Hepatocyte (in vitro differentiated cells): ENCODE measurements around the gene DNAJC15. TPM values are rescaled to one million over a fixed set of nuclear protein-coding genes. Genes with fewer than 3 reads are reported as not detected.

Source experiments
- DNase-seq: peaks from one replicate; pipeline ENCODE4 v3.0.0-alpha.2; 2016; ENCODE audit warnings: low spot score
- H2AFZ ChIP-seq: fragments of 200-600 bp; sonication (generic); 2 replicates; pipeline ENCODE4 v1.6.0; 2016; ENCODE audit warnings: antibody characterized with exemption, mild to moderate bottlenecking
- H3K27ac ChIP-seq: fragments of 200-600 bp; sonication (generic); 2 replicates; pipeline ENCODE4 v1.5.1; 2016; ENCODE audit warnings: mild to moderate bottlenecking
- H3K27me3 ChIP-seq: fragments of 200-600 bp; sonication (generic); 2 replicates; pipeline ENCODE4 v1.6.1; 2016
- H3K36me3 ChIP-seq: fragments of 200-600 bp; sonication (generic); replicated peaks from 2 replicates; pipeline ENCODE4 v1.5.1; 2016; ENCODE audit warnings: low read depth; ENCODE audit not compliant: insufficient read depth
- H3K4me1 ChIP-seq: fragments of 200-600 bp; sonication (generic); 2 replicates; pipeline ENCODE4 v1.5.1; 2016; ENCODE audit warnings: mild to moderate bottlenecking, moderate library complexity; ENCODE audit not compliant: insufficient read depth
- H3K4me2 ChIP-seq: fragments of 200-600 bp; sonication (generic); 2 replicates; pipeline ENCODE4 v1.6.0; 2016
- H3K4me3 ChIP-seq: fragments of 200-600 bp; sonication (generic); 2 replicates; pipeline ENCODE4 v1.5.1; 2016; ENCODE audit warnings: mild to moderate bottlenecking
- H3K79me2 ChIP-seq: fragments of 200-600 bp; sonication (generic); 2 replicates; pipeline ENCODE4 v1.6.0; 2017; ENCODE audit warnings: mild to moderate bottlenecking
- H3K9me2 ChIP-seq: fragments of 200-600 bp; sonication (generic); replicated peaks from 2 replicates; pipeline ENCODE4 v1.6.0; 2017; ENCODE audit warnings: mild to moderate bottlenecking; ENCODE audit not compliant: insufficient read depth
- H3K9me3 ChIP-seq: fragments of 200-600 bp; sonication (generic); 2 replicates; pipeline ENCODE4 v1.5.1; 2016; ENCODE audit warnings: low read depth, mild to moderate bottlenecking
- H4K20me1 ChIP-seq: fragments of 200-600 bp; sonication (generic); 2 replicates; pipeline ENCODE4 v1.6.0; 2016; ENCODE audit warnings: mild to moderate bottlenecking; ENCODE audit not compliant: insufficient read depth, poor library complexity, severe bottlenecking
- EZH2 ChIP-seq: fragments of 200-600 bp; sonication (generic); IDR thresholded peaks from 2 replicates; pipeline ENCODE4 v1.6.1; 2016; ENCODE audit warnings: antibody characterized with exemption, mild to moderate bottlenecking, borderline replicate concordance
- EZH2phosphoT487 ChIP-seq: fragments of 200-600 bp; sonication (generic); IDR thresholded peaks from one replicate; pipeline ENCODE4 v1.6.1; 2018; ENCODE audit warnings: antibody characterized with exemption, mild to moderate bottlenecking, low read depth, moderate library complexity; ENCODE audit not compliant: unreplicated experiment, severe bottlenecking
- WGBS: methylation state at CpG from one replicate; pipeline ENCODE4 v1.1.6; 2016; ENCODE audit warnings: low lambda C conversion rate; ENCODE audit errors: missing lambda C conversion rate; 5-methylcytosine and 5-hydroxymethylcytosine counted together
- polyA plus RNA-seq: library from polyadenylated mRNA; unstranded; fragments of >200 nt; fragmentation: Nextera tagmentation; extraction: Ambion mirVana; gene quantifications from 2 replicates; pipeline ENCODE4 v1.2.1, GENCODE V29; 2016
- total RNA-seq: library from RNA; depleted of rRNA; stranded (reverse); fragments of >200 nt; gene quantifications from 2 replicates; pipeline ENCODE4 v1.2.3, GENCODE V29; 2014
- TF ChIP-seq, protein P1 (sequence below): fragments of 200-600 bp; sonication (generic); IDR thresholded peaks from 2 replicates; pipeline ENCODE4 v1.5.1; 2016; ENCODE audit warnings: antibody characterized with exemption, mild to moderate bottlenecking; ENCODE audit not compliant: poor library complexity

Gene DNAJC15
- total and polyA plus RNA-seq, 2 experiments from 2014 or later = 3.5 to 10.6 TPM

DNA sequence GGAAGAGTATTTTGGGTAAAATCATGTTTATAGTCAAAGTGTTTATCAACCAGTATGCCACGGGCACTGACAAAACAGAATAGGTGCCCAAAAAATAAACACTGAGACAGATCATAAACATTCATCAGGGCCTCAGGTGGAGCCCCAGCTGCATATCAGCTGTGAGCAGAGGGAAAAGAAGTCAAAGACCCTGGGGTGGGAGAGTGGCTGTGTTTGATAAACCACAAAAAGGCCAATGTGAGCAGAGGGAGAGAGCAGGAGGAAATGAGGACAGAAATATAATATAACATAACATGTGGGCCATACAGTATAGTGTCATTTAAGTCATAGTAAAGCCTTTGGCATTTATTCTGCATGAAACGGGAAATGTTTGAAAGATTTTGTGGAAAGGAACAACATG, 21.4 kb upstream of the DNAJC15 start:
- Histone ChIP-seq H3K4me1 (no peaks in the 10 kb centered on the region), H4K20me1 (no peaks in the 10 kb centered on the region), H3K4me3 (no peak overlapping the region), H3K9me2 (no peaks in the 10 kb centered on the region), H3K27me3 (no peaks in the 10 kb centered on the region), H2AFZ (no peak overlapping the region), H3K4me2 (no peak overlapping the region), H3K9me3 (no peaks in the 10 kb centered on the region), H3K79me2 (no peaks in the 10 kb centered on the region), H3K36me3 (no peaks in the 10 kb centered on the region), H3K27ac (no peak overlapping the region)
- TF ChIP-seq EZH2 (no peak), EZH2phosphoT487 (no peak)
- TF ChIP-seq, protein P1, sequence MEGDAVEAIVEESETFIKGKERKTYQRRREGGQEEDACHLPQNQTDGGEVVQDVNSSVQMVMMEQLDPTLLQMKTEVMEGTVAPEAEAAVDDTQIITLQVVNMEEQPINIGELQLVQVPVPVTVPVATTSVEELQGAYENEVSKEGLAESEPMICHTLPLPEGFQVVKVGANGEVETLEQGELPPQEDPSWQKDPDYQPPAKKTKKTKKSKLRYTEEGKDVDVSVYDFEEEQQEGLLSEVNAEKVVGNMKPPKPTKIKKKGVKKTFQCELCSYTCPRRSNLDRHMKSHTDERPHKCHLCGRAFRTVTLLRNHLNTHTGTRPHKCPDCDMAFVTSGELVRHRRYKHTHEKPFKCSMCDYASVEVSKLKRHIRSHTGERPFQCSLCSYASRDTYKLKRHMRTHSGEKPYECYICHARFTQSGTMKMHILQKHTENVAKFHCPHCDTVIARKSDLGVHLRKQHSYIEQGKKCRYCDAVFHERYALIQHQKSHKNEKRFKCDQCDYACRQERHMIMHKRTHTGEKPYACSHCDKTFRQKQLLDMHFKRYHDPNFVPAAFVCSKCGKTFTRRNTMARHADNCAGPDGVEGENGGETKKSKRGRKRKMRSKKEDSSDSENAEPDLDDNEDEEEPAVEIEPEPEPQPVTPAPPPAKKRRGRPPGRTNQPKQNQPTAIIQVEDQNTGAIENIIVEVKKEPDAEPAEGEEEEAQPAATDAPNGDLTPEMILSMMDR = no peak
- DNase-seq = no peak
- 91% methylated on average over 2 of the region's 2 CpGs for WGBS

DNA sequence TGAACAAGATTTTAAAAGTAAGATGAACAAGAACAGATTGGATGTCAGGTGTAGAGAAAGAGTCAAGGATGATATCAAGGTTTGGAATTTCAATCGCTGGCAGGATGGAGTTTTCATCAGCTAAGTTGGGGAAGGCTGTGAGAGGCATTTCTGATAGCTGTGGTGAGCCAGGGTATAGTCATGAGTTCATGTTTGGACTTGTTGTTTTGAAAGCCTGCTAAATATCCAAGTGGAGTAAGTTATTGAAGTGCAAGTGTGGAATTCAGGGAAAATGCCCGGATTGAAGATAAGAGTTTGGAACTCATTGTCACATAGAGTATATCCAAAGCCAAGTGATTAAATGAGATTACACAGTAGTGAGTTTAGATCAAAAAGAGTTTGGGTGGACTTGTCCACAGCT, 20.4 kb upstream of the DNAJC15 start:
- 84% methylated on average over 2 of the region's 2 CpGs for WGBS
- Histone ChIP-seq H3K4me2 (no peak overlapping the region), H2AFZ (no peak overlapping the region), H3K9me3 (no peaks in the 10 kb centered on the region), H3K79me2 (no peaks in the 10 kb centered on the region), H3K4me1 (no peaks in the 10 kb centered on the region), H3K9me2 (no peaks in the 10 kb centered on the region), H3K4me3 (no peak overlapping the region), H3K27me3 (no peaks in the 10 kb centered on the region), H4K20me1 (no peaks in the 10 kb centered on the region), H3K27ac (no peak overlapping the region), H3K36me3 (no peaks in the 10 kb centered on the region)
- no peak for TF ChIP-seq EZH2phosphoT487
- TF ChIP-seq, protein P1 = no peak
- TF ChIP-seq EZH2 = no peak
- DNase-seq = no peak

DNA sequence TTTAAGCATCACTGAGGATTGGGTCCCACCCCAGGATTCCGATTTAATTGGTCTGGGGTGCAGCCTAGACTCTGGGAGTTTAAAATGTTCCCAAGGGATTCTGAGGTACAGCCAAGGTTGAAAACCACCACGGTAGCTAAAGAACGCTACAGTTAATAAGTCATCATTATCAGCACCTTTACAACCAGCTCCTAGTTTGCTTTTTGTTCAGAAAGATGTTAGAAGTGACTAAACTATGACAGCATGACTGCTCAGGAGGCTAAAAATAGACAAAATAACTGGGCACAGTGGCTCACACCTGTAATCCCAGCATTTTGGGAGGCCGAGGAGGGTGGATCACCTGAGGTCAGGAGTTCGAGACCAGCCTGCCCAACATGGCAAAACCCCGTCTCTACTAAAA, 19.7 kb upstream of the DNAJC15 start:
- TF ChIP-seq, protein P1 = no peak
- no peak for TF ChIP-seq EZH2
- no peak for TF ChIP-seq EZH2phosphoT487
- Histone ChIP-seq H3K4me2 (no peak overlapping the region), H3K27me3 (no peaks in the 10 kb centered on the region), H3K4me3 (no peak overlapping the region), H3K9me3 (no peaks in the 10 kb centered on the region), H3K9me2 (no peaks in the 10 kb centered on the region), H3K79me2 (no peaks in the 10 kb centered on the region), H4K20me1 (no peaks in the 10 kb centered on the region), H2AFZ (no peak overlapping the region), H3K4me1 (no peaks in the 10 kb centered on the region), H3K36me3 (no peaks in the 10 kb centered on the region), H3K27ac (no peak overlapping the region)
- no peak for DNase-seq
- WGBS = 83% methylated on average over 6 of the region's 6 CpGs
